Measurements from ENCODE around the gene SLC16A11.
"Not testable (repeated sequence)": the region's sequence is repeated elsewhere in the genome, so short reads cannot be mapped to it uniquely, and the experiment has no call there.

The SLC16A11 gene

GRCh38 chr17:7056386-7056785, 12.5 kb upstream of the SLC16A11 start:
- no peak for DNase-seq

- not testable (repeated sequence) for DNase-seq
Measured at GRCh38 chr17:7050583-7050982, 6.7 kb upstream of the SLC16A11 start.

GRCh38 chr17:7048968-7049367, 5.1 kb upstream of the SLC16A11 start:
- no peak for DNase-seq

- DNase-seq, result no peak
Measured at GRCh38 chr17:7047566-7047965, 3.7 kb upstream of the SLC16A11 start.

- peak; percentile 91 for DNase-seq
Measured at GRCh38 chr17:7046725-7047397, 3.0 kb upstream of the SLC16A11 start.

GRCh38 chr17:7046127-7046724, 2.3 kb upstream of the SLC16A11 start:
- peak; percentile 49 for DNase-seq

GRCh38 chr17:7045492-7046126, 1.7 kb upstream of the SLC16A11 start:
- peak; percentile 85 for DNase-seq

GRCh38 chr17:7043182-7043496, 753 bp downstream of the SLC16A11 start:
- no peak for DNase-seq

- DNase-seq, result peak; percentile 55
Measured at GRCh38 chr17:7042501-7043181, 1.3 kb downstream of the SLC16A11 start.

- peak; percentile 40 for DNase-seq
Measured at GRCh38 chr17:7041607-7042500, 2.0 kb downstream of the SLC16A11 start.

GRCh38 chr17:7039832-7040231, 4.1 kb downstream of the SLC16A11 start:
- no peak for DNase-seq

GRCh38 chr17:7038025-7038862, 5.6 kb downstream of the SLC16A11 start:
- DNase-seq, result no peak

GRCh38 chr17:7035591-7036368, 8.1 kb downstream of the SLC16A11 start, which contains the start of gene SLC16A13:
Gene SLC16A13, plus strand, starts transcription at chr17:7036015. Its CDS starts 368 bp downstream, at chr17:7036383.
- peak; percentile 99 for DNase-seq

- DNase-seq, result peak; percentile 74
Measured at GRCh38 chr17:7034955-7035590, 8.8 kb downstream of the SLC16A11 start.

- peak; percentile 58 for DNase-seq
Measured at GRCh38 chr17:7029659-7030058, 14.2 kb downstream of the SLC16A11 start.

GRCh38 chr17:7029096-7029495, 14.8 kb downstream of the SLC16A11 start:
- DNase-seq, result no peak

GRCh38 chr17:7027335-7027734, 16.6 kb downstream of the SLC16A11 start:
- no peak for DNase-seq

GRCh38 chr17:7026471-7027115, 17.3 kb downstream of the SLC16A11 start:
- DNase-seq, result no peak

- DNase-seq, result no peak
Measured at GRCh38 chr17:7025245-7025644, 18.6 kb downstream of the SLC16A11 start.

GRCh38 chr17:7024402-7024785, 19.5 kb downstream of the SLC16A11 start:
- no peak for DNase-seq

Measured in CD4-positive, alpha-beta T cell treated with Interleukin-10 for 1 hour (primary cell).